Measurements from ENCODE around the gene CUTA.

Gene CUTA

GRCh38 chr6:33413241-33414120 lies 4.4 kb downstream of the CUTA start:
- DNase-seq (ENCODE audit: low spot score), result no peak
- TF ChIP-seq CTCF (IDR thresholded peaks at IDR 0.05; ENCODE audit: extremely low read depth, missing control alignments), result no peak

GRCh38 chr6:33412140-33413009 lies 5.5 kb downstream of the CUTA start:
- TF ChIP-seq CTCF (IDR thresholded peaks at IDR 0.05; ENCODE audit: extremely low read depth, missing control alignments), result no peak
- no peak for DNase-seq (ENCODE audit: low spot score)

GRCh38 chr6:33411632-33412005 lies 6.3 kb downstream of the CUTA start:
- DNase-seq (ENCODE audit: low spot score), result no peak
- no peak for TF ChIP-seq CTCF (IDR thresholded peaks at IDR 0.05; ENCODE audit: extremely low read depth, missing control alignments)

- TF ChIP-seq CTCF (IDR thresholded peaks at IDR 0.05; ENCODE audit: extremely low read depth, missing control alignments), result no peak
- peak; percentile 92 for DNase-seq (ENCODE audit: low spot score)
Observed at GRCh38 chr6:33410711-33411631, 6.9 kb downstream of the CUTA start, which contains the start of gene PHF1. Gene PHF1, plus strand, starts transcription at chr6:33411014. Its CDS starts 1,250 bp downstream, at chr6:33412264.

GRCh38 chr6:33410050-33410710 lies 7.7 kb downstream of the CUTA start:
- no peak for TF ChIP-seq CTCF (IDR thresholded peaks at IDR 0.05; ENCODE audit: extremely low read depth, missing control alignments)
- peak; percentile 99 for DNase-seq (ENCODE audit: low spot score)

GRCh38 chr6:33407132-33407718 lies 10.7 kb downstream of the CUTA start:
- no peak for DNase-seq (ENCODE audit: low spot score)
- no peak for TF ChIP-seq CTCF (IDR thresholded peaks at IDR 0.05; ENCODE audit: extremely low read depth, missing control alignments)
